ENCODE results near the gene COL16A1. TPM values are rescaled to one million over a fixed set of nuclear protein-coding genes. Genes with fewer than 3 reads are reported as not detected.

Gene COL16A1
- total and polyA plus RNA-seq, 2 experiments from 2014 or later, result 90.2 to 127 TPM

DNA sequence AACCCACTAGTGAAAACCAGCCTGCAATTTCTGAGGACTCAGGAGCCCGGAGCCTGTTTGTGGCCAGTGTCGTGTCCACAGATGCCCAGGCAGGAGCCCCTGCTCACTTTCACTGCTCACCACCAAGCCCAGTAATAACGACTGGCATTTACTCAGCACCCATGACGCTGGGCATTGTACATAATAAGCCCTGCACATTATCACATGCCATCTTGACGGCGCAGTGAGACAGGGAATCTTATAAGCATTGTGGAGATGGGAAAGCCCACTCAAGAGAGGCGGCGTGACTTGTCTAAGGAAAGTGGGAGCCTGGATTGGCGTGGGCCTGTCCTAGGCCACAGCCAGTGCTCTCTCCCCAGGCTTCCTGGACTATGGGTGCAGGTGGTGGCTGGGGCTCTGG is 30.4 kb downstream of the COL16A1 start:
- H3K4me2 ChIP-seq, result no peak overlapping the region
- no peaks in the 10 kb centered on the region for H3K27me3 ChIP-seq
- 93% methylated on average over 9 of the region's 9 CpGs for WGBS (ENCODE audit: low lambda C conversion rate, missing lambda C conversion rate)
- H3K9me3 ChIP-seq (ENCODE audit: low read depth), result no peaks in the 10 kb centered on the region
- H3K4me3 ChIP-seq, result no peak overlapping the region
- TF ChIP-seq, protein P1, sequence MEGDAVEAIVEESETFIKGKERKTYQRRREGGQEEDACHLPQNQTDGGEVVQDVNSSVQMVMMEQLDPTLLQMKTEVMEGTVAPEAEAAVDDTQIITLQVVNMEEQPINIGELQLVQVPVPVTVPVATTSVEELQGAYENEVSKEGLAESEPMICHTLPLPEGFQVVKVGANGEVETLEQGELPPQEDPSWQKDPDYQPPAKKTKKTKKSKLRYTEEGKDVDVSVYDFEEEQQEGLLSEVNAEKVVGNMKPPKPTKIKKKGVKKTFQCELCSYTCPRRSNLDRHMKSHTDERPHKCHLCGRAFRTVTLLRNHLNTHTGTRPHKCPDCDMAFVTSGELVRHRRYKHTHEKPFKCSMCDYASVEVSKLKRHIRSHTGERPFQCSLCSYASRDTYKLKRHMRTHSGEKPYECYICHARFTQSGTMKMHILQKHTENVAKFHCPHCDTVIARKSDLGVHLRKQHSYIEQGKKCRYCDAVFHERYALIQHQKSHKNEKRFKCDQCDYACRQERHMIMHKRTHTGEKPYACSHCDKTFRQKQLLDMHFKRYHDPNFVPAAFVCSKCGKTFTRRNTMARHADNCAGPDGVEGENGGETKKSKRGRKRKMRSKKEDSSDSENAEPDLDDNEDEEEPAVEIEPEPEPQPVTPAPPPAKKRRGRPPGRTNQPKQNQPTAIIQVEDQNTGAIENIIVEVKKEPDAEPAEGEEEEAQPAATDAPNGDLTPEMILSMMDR (IDR thresholded peaks at IDR 0.05; ENCODE audit: poor library complexity), result no peak
- TF ChIP-seq EZH2phosphoT487 (IDR thresholded peaks at IDR 0.05; ENCODE audit: low read depth, severe bottlenecking, unreplicated experiment), result no peak
- H3K9me2 ChIP-seq (replicated peaks; ENCODE audit: insufficient read depth), result no peaks in the 10 kb centered on the region
- peaks cover 28% of the 10 kb centered on the region for H3K4me1 ChIP-seq (ENCODE audit: insufficient read depth)
- DNase-seq (ENCODE audit: low spot score), result no peak
- H3K27ac ChIP-seq, result no peak overlapping the region
- no peaks in the 10 kb centered on the region for H3K36me3 ChIP-seq (replicated peaks; ENCODE audit: insufficient read depth, low read depth)
- H4K20me1 ChIP-seq (ENCODE audit: insufficient read depth, poor library complexity, severe bottlenecking), result no peaks in the 10 kb centered on the region
- no peak overlapping the region for H2AFZ ChIP-seq
- no peaks in the 10 kb centered on the region for H3K79me2 ChIP-seq

DNA sequence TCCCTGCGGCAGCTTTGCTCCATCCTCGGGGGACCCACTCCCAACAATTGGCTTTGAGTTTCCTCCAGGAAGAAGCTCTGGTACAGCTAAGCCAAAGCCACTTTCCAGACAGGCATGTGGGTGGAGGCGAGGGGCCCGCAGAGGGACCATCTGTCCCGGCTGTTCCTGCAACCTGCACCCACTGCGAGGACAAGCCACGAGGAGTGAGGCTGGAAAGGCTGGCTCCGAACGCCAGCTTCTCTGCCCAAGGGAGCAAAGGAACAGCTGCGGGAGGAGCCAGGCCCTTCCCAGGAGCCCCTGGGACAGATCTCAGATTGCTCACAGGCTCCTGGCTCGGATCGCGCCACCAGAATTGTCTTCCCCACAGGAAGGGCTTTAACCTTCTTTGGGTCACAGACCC is 30.8 kb downstream of the COL16A1 start:
- H4K20me1 ChIP-seq (ENCODE audit: insufficient read depth, poor library complexity, severe bottlenecking), result no peaks in the 10 kb centered on the region
- TF ChIP-seq, protein P1 (IDR thresholded peaks at IDR 0.05; ENCODE audit: poor library complexity), result no peak
- no peak for TF ChIP-seq EZH2 (IDR thresholded peaks at IDR 0.05; ENCODE audit: borderline replicate concordance)
- TF ChIP-seq EZH2phosphoT487 (IDR thresholded peaks at IDR 0.05; ENCODE audit: low read depth, severe bottlenecking, unreplicated experiment), result no peak
- WGBS (ENCODE audit: low lambda C conversion rate, missing lambda C conversion rate), result 64% methylated on average over 13 of the region's 13 CpGs
- no peak overlapping the region for H3K27ac ChIP-seq
- no peak overlapping the region for H3K4me3 ChIP-seq
- H3K36me3 ChIP-seq (replicated peaks; ENCODE audit: insufficient read depth, low read depth), result no peaks in the 10 kb centered on the region
- no peaks in the 10 kb centered on the region for H3K9me2 ChIP-seq (replicated peaks; ENCODE audit: insufficient read depth)
- peak; percentile 21 for DNase-seq (ENCODE audit: low spot score)
- H3K4me1 ChIP-seq (ENCODE audit: insufficient read depth), result peaks cover 28% of the 10 kb centered on the region
- H3K27me3 ChIP-seq, result no peaks in the 10 kb centered on the region
- no peaks in the 10 kb centered on the region for H3K79me2 ChIP-seq
- no peak overlapping the region for H3K4me2 ChIP-seq
- no peak overlapping the region for H2AFZ ChIP-seq
- H3K9me3 ChIP-seq (ENCODE audit: low read depth), result no peaks in the 10 kb centered on the region

DNA sequence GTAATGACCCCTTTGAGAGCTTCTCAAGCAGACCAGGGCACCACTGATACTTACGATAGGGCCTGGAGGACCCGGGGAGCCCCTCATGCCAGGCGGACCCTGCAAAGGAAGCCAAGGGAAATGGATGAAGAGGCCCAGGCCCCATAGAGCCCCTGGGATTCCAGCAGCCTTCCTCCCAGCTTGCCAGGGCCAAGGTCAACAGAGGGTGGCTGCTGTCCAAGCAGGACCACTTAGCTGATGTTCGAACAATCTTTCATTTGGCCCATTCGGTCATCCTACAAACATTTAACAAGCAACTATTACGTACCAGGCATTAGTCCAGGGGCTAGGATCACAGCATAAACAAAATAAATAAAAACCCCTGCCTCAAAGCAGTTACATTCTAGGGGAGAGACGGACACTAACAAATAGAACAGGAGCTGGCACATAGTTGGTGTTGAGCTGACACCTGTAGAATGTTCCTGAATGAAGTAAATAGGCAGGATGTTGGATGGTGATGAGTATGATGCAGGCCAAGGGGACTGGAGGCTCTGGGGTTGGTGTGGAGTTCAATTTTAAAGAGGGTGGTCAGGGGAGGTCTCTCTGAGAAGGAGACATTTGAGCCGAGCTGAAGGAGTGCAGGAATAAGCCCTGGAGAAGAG is 32.1 kb downstream of the COL16A1 start:
- Histone ChIP-seq H2AFZ (no peak overlapping the region), H3K36me3 (replicated peaks; ENCODE audit: insufficient read depth, low read depth) (no peaks in the 10 kb centered on the region), H3K27ac (peak overlapping the region; percentile 64), H4K20me1 (ENCODE audit: insufficient read depth, poor library complexity, severe bottlenecking) (no peaks in the 10 kb centered on the region), H3K4me3 (no peak overlapping the region), H3K79me2 (no peaks in the 10 kb centered on the region), H3K9me3 (ENCODE audit: low read depth) (no peaks in the 10 kb centered on the region), H3K9me2 (replicated peaks; ENCODE audit: insufficient read depth) (no peaks in the 10 kb centered on the region), H3K4me2 (no peak overlapping the region), H3K27me3 (no peaks in the 10 kb centered on the region), H3K4me1 (ENCODE audit: insufficient read depth) (peaks cover 28% of the 10 kb centered on the region)
- no peak for DNase-seq (ENCODE audit: low spot score)
- TF ChIP-seq EZH2 (IDR thresholded peaks at IDR 0.05; ENCODE audit: borderline replicate concordance), result no peak
- TF ChIP-seq, protein P1 (IDR thresholded peaks at IDR 0.05; ENCODE audit: poor library complexity), result no peak
- TF ChIP-seq EZH2phosphoT487 (IDR thresholded peaks at IDR 0.05; ENCODE audit: low read depth, severe bottlenecking, unreplicated experiment), result no peak
- WGBS (ENCODE audit: low lambda C conversion rate, missing lambda C conversion rate), result 81% methylated on average over 8 of the region's 8 CpGs

Measured in hepatocyte (in vitro differentiated cells).